Posterior vena cava (tissue), 2 donors: ENCODE data around the gene RGS7. TPM values are rescaled to one million over a fixed set of nuclear protein-coding genes. Genes with fewer than 3 reads are reported as not detected.

Experiments used
- DNase-seq: peaks from one replicate; pipeline ENCODE4 v3.0.0-alpha.2; 2020; ENCODE audit warnings: low spot score
- intact Hi-C, 2 donors: fragments of 100-400 bp; cut with DNase I; formaldehyde crosslinking; loops; one replicate each; pipeline versions ENCODE4 v1.14.1 to v1.14.2; 2022 to 2023
- total RNA-seq, 2 donors: library from RNA; stranded (reverse); fragmentation: NEBNext Ultra II Directional; extraction: Animal tissue kit (Norgen Biotek cat#: 25700); gene quantifications; one replicate each; pipeline ENCODE4 v1.2.1, GENCODE V29; 2021
- donor health status: DM: yes; HTN: yes; CAD: no.
- donor health status: DM: yes; HTN: yes; CAD: no.

The RGS7 gene
- total RNA-seq, 2 donors from 2014 or later, result not detected

GRCh38 chr1:240829487-240829886, 527.5 kb downstream of the RGS7 start:
- intact Hi-C loops, result no loop called here
- DNase-seq, result no peak

DNA sequence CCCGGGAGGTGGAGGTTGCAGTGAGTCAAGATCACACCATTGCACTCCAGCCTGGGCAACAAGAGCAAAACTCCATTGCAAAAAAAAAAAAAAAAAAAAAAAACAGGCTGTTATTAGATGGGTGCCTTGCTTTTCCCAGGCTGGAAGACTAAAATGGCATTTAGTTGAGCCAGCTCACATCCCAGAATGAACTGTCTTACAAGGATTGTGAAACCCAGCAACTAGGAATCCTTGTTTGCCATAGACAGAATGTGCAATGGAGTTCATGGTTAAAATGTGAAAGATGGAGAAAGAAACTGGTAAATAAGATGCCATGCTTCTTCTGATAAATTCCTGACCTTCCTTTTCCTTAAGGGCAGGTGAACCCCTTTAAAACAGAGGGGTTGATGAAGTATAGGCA, 529.2 kb downstream of the RGS7 start:
- no peak for DNase-seq
- intact Hi-C loops, result no loop called here

DNA sequence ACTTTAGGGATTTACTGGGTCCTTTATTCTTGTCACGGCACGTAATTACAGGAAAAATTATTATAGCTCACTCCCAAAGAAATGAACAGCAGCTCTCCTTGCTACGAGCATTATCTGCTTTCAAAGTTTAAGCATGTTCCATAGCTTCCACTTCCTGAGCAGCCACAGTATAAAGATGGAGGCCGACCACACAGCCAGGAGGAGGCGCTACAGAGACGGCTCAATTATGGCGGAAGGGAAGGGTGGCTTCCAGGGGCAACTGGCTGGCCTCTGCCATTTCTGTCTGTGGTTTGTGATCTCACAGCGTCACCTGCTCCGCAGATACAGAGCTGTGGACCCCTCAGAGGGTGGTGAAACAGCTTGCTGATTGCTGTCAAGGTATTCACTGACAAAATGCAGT, 532.8 kb downstream of the RGS7 start:
- intact Hi-C loops, result no loop called here
- DNase-seq, result no peak

- DNase-seq, result no peak
- intact Hi-C loops, result no loop called here
Observed at GRCh38 chr1:240823357-240823756, 533.6 kb downstream of the RGS7 start.

DNA sequence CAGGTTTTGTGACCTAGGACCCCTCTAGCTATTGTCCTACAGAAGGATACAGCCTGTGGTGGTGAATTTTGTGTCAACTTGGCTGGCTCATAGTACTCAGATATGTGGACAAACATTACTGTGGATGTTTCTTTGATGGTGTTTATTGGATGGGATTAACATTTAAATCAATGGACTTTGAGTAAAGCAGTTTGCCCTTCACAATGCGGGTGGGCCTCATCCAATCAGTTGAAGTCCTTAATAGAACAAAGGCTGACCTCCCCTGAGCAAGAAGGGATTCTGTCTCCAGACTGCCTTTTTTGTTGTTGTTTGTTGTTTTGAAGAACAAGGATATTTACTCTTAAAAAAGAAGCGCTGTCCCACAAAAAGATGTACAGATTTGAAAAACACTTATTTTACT, 535.1 kb downstream of the RGS7 start:
- intact Hi-C loops, result no loop called here
- DNase-seq, result no peak

DNA sequence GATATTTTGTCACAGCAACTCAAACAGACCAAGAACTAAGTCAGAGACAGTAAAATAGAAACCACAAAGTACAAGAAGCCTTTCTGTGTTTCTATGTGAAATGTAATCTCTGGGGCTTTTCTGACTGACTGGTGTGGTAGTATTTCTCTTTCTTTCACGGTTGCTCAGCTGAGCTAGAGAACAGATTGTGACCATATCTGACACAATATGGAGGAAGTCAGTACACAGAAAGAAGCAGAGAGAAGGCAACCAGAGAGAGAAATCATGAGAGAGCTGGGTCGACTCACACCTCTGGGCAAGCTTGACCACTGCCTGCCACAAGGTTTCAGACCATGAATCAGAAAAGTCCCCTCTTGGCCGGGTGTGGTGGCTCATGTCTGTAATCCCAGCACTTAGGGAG, 536.2 kb downstream of the RGS7 start:
- DNase-seq, result no peak
- intact Hi-C loops, result no loop called here

DNA sequence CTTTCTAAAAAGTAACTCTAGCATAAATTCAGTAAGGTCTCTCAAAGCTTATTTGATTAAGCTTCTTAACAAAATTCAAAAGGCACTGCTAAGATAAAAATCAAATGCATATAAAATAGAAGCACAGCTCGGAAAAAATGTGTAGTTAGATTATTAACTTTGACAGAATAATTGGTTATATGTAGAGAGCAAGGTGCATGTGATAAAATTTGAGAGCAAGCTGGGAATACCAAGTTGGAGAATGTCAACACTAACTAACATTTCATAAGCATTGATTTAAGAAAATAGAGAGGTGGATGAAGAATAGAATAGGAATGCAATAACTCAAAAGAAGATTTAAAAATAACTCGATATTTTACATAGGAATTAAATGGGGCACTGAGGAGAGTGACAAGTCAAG, 540.5 kb downstream of the RGS7 start:
- intact Hi-C loops, result no loop called here
- no peak for DNase-seq

DNA sequence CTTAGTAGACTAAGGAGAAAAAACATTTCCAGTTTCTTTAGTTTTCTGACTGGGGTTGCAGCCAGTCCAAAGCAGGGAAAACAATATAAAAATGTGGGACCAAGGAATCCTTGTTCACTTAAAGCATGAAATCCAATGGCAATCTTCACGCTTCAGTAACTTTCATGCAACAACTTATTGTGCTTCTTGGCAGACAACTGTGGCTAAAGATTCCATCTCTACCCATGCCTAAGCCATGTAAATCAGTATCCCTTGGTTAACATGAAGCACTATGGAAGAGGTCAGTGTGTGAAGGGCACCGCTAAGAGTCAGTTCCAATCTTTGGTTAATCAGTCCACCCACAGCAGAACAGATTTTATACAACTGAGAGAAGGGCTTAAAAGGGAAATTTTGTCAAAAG, 543.3 kb downstream of the RGS7 start:
- intact Hi-C loops, result no loop called here
- no peak for DNase-seq

DNA sequence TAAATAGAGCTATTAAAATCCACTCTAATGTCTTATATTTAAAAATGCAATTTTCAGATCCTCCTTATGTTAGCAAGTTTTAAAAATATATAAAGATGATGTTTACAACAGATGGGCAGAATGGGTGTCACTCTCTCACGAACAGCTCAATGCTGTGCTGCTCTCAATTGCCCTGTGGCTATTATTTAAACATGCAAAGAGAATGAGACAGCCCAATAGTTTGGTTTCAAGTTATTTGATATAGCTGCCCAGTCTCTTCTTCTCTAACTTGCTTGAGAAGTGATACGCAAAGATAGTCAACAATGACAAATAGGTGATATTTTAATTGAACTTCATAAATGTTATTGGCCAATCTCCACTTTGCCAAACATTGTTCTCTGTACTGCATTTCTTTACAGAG, 545.7 kb downstream of the RGS7 start:
- intact Hi-C loops, result no loop called here
- DNase-seq, result no peak

DNA sequence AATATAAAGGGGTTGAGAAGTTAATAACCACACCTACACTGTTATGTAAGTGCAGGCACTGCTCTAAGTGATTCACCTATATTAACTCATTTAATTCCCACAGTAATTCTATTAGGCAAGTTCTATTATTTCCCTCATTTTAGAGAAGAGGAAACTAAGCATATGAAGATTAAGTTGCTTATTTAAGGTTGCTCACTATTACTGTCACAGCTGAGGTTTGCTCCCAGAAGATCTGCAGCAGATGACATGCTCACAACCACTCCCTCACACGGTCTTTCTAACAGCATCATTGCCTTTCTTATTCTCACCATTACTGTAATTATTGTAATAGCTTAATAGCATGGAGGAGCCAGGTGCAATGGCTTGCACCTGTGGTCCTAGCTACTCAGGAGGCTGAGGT, 548.6 kb downstream of the RGS7 start:
- no peak for DNase-seq
- intact Hi-C loops, result no loop called here

DNA sequence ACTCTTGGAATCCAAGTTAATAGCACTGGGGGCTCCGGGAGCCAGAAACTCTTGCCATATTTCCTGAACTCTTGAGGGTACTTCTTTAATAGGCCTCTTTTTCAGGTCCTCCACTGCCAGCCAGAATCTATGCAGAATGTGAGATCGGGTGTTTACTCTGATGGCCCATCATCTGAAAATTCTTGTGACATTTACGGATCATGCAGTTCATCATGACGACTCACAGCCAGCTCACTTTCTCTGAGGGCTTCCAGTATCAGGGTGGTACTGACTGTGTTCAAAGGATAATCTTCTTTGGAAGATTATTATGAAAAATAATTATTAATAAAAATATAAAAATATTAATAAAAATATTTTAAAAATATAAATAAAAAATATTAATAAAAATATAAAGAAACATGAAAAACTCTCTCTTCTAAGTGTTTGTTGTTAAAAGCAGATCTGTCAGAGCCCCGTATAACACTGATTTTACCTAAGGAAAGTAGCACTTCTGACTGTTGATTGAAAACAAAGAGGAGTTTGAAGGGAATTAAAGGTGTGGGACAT, 550.7 kb downstream of the RGS7 start:
- intact Hi-C loops, result no loop called here
- DNase-seq, result no peak

DNA sequence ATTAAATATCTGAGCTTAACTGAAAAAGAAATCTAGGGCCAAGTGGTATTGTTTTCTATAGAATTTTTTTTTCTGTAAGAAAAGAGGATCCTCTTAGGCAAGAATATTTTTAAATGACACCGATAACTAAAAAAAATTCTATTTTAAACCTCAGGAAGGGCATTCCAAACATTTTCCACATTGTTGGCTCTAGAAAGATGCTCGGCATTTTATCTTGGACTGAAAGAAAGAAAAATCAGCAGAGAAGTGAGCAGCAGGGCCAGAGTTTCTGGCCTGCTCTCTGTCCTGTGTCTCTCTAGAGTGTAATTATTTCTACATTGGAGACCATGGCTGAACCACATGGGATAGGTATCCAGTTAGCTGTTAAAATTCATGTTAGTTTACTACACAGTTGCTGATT, 552.5 kb downstream of the RGS7 start:
- no peak for DNase-seq
- intact Hi-C loops, result no loop called here

DNA sequence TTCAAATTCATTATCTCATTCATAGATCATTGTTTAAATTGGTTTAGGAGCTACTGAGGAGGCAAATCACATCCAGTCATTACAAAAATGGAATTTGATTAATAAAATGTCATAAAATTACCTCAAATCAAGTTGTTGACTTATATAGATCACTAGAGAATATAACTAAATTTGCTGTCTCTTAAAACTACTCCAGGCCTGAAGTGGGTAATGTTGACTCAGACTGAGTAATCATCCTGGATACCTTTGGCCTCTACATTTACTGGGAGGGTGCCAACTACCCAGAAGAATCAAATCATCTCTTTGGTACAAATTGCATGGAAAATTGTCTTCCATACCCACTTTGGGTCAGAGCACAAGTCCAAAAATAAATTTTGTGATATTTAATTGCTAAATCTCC, 553.9 kb downstream of the RGS7 start:
- intact Hi-C loops, result no loop called here
- DNase-seq, result no peak

DNA sequence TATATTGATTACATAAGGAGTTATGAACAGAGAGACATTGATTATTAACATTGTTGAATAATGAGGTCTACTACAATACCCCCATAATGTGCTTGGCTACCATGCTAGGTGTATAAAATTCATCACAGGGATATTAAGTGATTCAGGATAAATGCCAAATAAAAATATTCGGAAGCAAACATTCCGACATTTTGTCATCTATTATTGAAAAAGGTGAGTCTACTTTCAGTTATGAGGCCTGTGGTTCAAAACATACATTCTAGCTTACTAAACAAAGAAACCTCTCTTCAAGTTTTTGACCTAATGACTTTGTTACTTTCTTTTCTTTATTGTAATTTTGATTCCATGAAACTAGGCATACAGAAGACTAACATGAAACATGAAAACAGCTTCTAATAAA, 554.7 kb downstream of the RGS7 start:
- intact Hi-C loops, result no loop called here
- no peak for DNase-seq

GRCh38 chr1:240801442-240801841, 555.6 kb downstream of the RGS7 start:
- intact Hi-C loops, result no loop called here
- DNase-seq, result no peak

- intact Hi-C loops, result no loop called here
- no peak for DNase-seq
Observed at GRCh38 chr1:240800291-240800690, 556.7 kb downstream of the RGS7 start.

- intact Hi-C loops, result no loop called here
- no peak for DNase-seq
Observed at GRCh38 chr1:240797050-240797449, 560.0 kb downstream of the RGS7 start.

GRCh38 chr1:240794046-240794843, 562.8 kb downstream of the RGS7 start:
- no peak for DNase-seq
- intact Hi-C loops, result no loop called here

- no peak for DNase-seq
Observed at GRCh38 chr1:240792915-240793529, 564.0 kb downstream of the RGS7 start.

GRCh38 chr1:240790856-240791255, 566.1 kb downstream of the RGS7 start:
- no peak for DNase-seq
- intact Hi-C loops, result no loop called here

More at GRCh38 chr1:240792915-240793529, 564.0 kb downstream of the RGS7 start:
- intact Hi-C loops, result no loop called here

DNA sequence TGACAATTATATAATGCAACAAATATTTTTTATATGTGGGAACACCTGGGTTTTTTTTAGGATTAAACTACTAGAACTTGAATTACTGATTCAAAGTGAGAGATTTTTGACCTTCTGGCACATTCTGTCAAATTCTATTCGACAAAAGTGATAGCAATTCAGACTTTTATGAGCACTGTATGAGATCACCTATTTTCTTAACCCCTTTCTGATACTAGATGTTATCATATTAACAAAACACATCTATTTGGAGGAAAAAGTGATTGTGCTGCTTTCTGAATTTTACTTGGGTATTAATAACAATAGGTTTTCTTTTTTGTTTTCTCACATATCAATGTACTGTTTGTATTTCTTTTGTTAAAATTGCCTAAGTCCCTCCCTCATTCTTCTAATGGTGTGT, 570.1 kb downstream of the RGS7 start:
- intact Hi-C loops, result no loop called here

More for the DNA sequence above, 570.1 kb downstream of the RGS7 start:
- no peak for DNase-seq
